Immature natural killer cell (primary cell): ENCODE results near the gene KLHL1. TPM values are rescaled to one million over a fixed set of nuclear protein-coding genes. Genes with fewer than 3 reads are reported as not detected.

Experiments
- DNase-seq, 3 donors: peaks; one replicate each; pipeline ENCODE4 v3.0.0; 2022; ENCODE audit warnings: mixed read lengths in 1 of 3
- H3K27ac Mint-ChIP-seq, 6 donors: one replicate each; pipeline ENCODE4 v1.8.0; 2020; ENCODE audit warnings: mixed read lengths in 6 of 6, mild to moderate bottlenecking in 5 of 6, inconsistent platforms in 4 of 6, moderate library complexity in 3 of 6
- H3K27me3 Mint-ChIP-seq, 3 donors: one replicate each; pipeline ENCODE4 v1.8.0; 2020 to 2021; ENCODE audit warnings: low read depth in 3 of 3, mild to moderate bottlenecking in 3 of 3, mixed read lengths in 3 of 3, moderate library complexity in 3 of 3, inconsistent platforms in 1 of 3
- H3K36me3 Mint-ChIP-seq, 3 donors: one replicate each; pipeline ENCODE4 v1.8.0; 2020; ENCODE audit warnings: mixed read lengths in 3 of 3, inconsistent platforms in 2 of 3, mild to moderate bottlenecking in 2 of 3
- H3K4me1 Mint-ChIP-seq, 2 donors: one replicate each; pipeline ENCODE4 v1.8.0; 2020; ENCODE audit warnings: inconsistent platforms in 2 of 2, mild to moderate bottlenecking in 2 of 2, mixed read lengths in 2 of 2, moderate library complexity in 1 of 2
- H3K4me3 Mint-ChIP-seq, 5 donors: one replicate each; pipeline ENCODE4 v1.8.0; 2020; ENCODE audit warnings: mild to moderate bottlenecking in 5 of 5, mixed read lengths in 5 of 5, inconsistent platforms in 3 of 5, moderate library complexity in 3 of 5
- H3K9me3 Mint-ChIP-seq, 6 donors: one replicate each; pipeline ENCODE4 v1.8.0; 2020; ENCODE audit warnings: mild to moderate bottlenecking in 6 of 6, mixed read lengths in 6 of 6, inconsistent platforms in 4 of 6, moderate library complexity in 3 of 6
- polyA plus RNA-seq, 3 donors: library from polyadenylated mRNA; unstranded; fragments of 300-500 nt; fragmentation: Illumina TruSeq; gene quantifications; one replicate each; pipeline ENCODE4 v1.2.3, GENCODE V29; 2021

Gene KLHL1
- polyA plus RNA-seq, 3 donors from 2014 or later: not detected

- Mint-ChIP-seq H3K9me3 (peaks cover 6 to 30% (median 20%) of the 10 kb centered on the region in 6 donors), H3K36me3 (peaks cover 0 to 2% (median 0%) of the 10 kb centered on the region in 3 donors), H3K27ac (no peak overlapping the region)
Observed at GRCh38 chr13:70080012-70080411, 28.2 kb downstream of the KLHL1 start.

GRCh38 chr13:70054572-70054971, 53.7 kb downstream of the KLHL1 start:
- Mint-ChIP-seq H3K4me3 (no peak overlapping the region), H3K4me1 (no peaks in the 10 kb centered on the region), H3K36me3 (no peaks in the 10 kb centered on the region), H3K27ac (no peak overlapping the region), H3K9me3 (peaks cover 6 to 64% (median 37%) of the 10 kb centered on the region in 6 donors), H3K27me3 (peaks cover 0 to under 1% (median 0%) of the 10 kb centered on the region in 3 donors)
- no peak for DNase-seq

More at GRCh38 chr13:70080012-70080411, 28.2 kb downstream of the KLHL1 start:
- Mint-ChIP-seq H3K4me1 (no peaks in the 10 kb centered on the region), H3K4me3 (no peak overlapping the region), H3K27me3 (peaks cover 0 to 2% (median 0%) of the 10 kb centered on the region in 3 donors)
- no peak for DNase-seq

- Mint-ChIP-seq H3K9me3 (peaks cover 6 to 54% (median 35%) of the 10 kb centered on the region in 6 donors), H3K4me1 (no peaks in the 10 kb centered on the region), H3K36me3 (no peaks in the 10 kb centered on the region), H3K27ac (no peak overlapping the region), H3K4me3 (no peak overlapping the region), H3K27me3 (no peaks in the 10 kb centered on the region)
- DNase-seq: no peak
Observed at GRCh38 chr13:70051531-70051930, 56.7 kb downstream of the KLHL1 start.

GRCh38 chr13:70043685-70044084, 64.6 kb downstream of the KLHL1 start:
- H3K4me3 Mint-ChIP-seq: no peak overlapping the region
- peaks cover 0 to 5% (median 0%) of the 10 kb centered on the region in 3 donors for H3K36me3 Mint-ChIP-seq
- H3K4me1 Mint-ChIP-seq: no peaks in the 10 kb centered on the region
- no peak overlapping the region for H3K27ac Mint-ChIP-seq
- H3K27me3 Mint-ChIP-seq: no peaks in the 10 kb centered on the region
- peaks cover 16 to 46% (median 33%) of the 10 kb centered on the region in 6 donors for H3K9me3 Mint-ChIP-seq
- no peak for DNase-seq

- H3K27me3 Mint-ChIP-seq: no peaks in the 10 kb centered on the region
- H3K9me3 Mint-ChIP-seq: peaks cover 16 to 50% (median 33%) of the 10 kb centered on the region in 6 donors
- H3K4me3 Mint-ChIP-seq: no peak overlapping the region
- H3K36me3 Mint-ChIP-seq: peaks cover 0 to 5% (median 0%) of the 10 kb centered on the region in 3 donors
- H3K27ac Mint-ChIP-seq: no peak overlapping the region
- no peak for DNase-seq
- no peaks in the 10 kb centered on the region for H3K4me1 Mint-ChIP-seq
Observed at GRCh38 chr13:70042193-70042592, 66.1 kb downstream of the KLHL1 start.

- no peak overlapping the region for H3K27ac Mint-ChIP-seq
- no peak for DNase-seq
- no peaks in the 10 kb centered on the region for H3K27me3 Mint-ChIP-seq
- no peak overlapping the region for H3K4me3 Mint-ChIP-seq
- H3K36me3 Mint-ChIP-seq: peaks cover 0 to 4% (median 0%) of the 10 kb centered on the region in 3 donors
- peaks cover 10 to 49% (median 27%) of the 10 kb centered on the region in 6 donors for H3K9me3 Mint-ChIP-seq
- no peaks in the 10 kb centered on the region for H3K4me1 Mint-ChIP-seq
Observed at GRCh38 chr13:70034286-70034685, 74.0 kb downstream of the KLHL1 start.

- Mint-ChIP-seq H3K4me3 (no peak overlapping the region), H3K27ac (no peak overlapping the region), H3K9me3 (peaks cover 12 to 57% (median 33%) of the 10 kb centered on the region in 6 donors)
Observed at GRCh38 chr13:70027551-70027950, 80.7 kb downstream of the KLHL1 start.

GRCh38 chr13:70023516-70023915, 84.7 kb downstream of the KLHL1 start:
- H3K4me1 Mint-ChIP-seq: no peaks in the 10 kb centered on the region
- no peaks in the 10 kb centered on the region for H3K27me3 Mint-ChIP-seq
- H3K36me3 Mint-ChIP-seq: peaks cover 0 to 7% (median 0%) of the 10 kb centered on the region in 3 donors
- no peak overlapping the region for H3K4me3 Mint-ChIP-seq
- H3K27ac Mint-ChIP-seq: no peak overlapping the region
- H3K9me3 Mint-ChIP-seq: peaks cover 18 to 59% (median 33%) of the 10 kb centered on the region in 6 donors
- no peak for DNase-seq

More at GRCh38 chr13:70027551-70027950, 80.7 kb downstream of the KLHL1 start:
- Mint-ChIP-seq H3K4me1 (no peaks in the 10 kb centered on the region), H3K36me3 (peaks cover 0 to 7% (median 0%) of the 10 kb centered on the region in 3 donors), H3K27me3 (no peaks in the 10 kb centered on the region)
- DNase-seq: no peak

GRCh38 chr13:70022646-70023045, 85.6 kb downstream of the KLHL1 start:
- peaks cover 15 to 54% (median 26%) of the 10 kb centered on the region in 6 donors for H3K9me3 Mint-ChIP-seq
- no peak overlapping the region for H3K4me3 Mint-ChIP-seq
- no peaks in the 10 kb centered on the region for H3K27me3 Mint-ChIP-seq
- H3K27ac Mint-ChIP-seq: no peak overlapping the region
- no peaks in the 10 kb centered on the region for H3K4me1 Mint-ChIP-seq
- peaks cover 0 to under 1% (median 0%) of the 10 kb centered on the region in 3 donors for H3K36me3 Mint-ChIP-seq
- DNase-seq: no peak

- DNase-seq: no peak
- no peaks in the 10 kb centered on the region for H3K36me3 Mint-ChIP-seq
- H3K27me3 Mint-ChIP-seq: no peaks in the 10 kb centered on the region
- H3K4me1 Mint-ChIP-seq: no peaks in the 10 kb centered on the region
- H3K27ac Mint-ChIP-seq: no peak overlapping the region
- H3K4me3 Mint-ChIP-seq: no peak overlapping the region
- H3K9me3 Mint-ChIP-seq: peaks cover 14 to 41% (median 28%) of the 10 kb centered on the region in 6 donors
Observed at GRCh38 chr13:70016116-70016515, 92.1 kb downstream of the KLHL1 start.

- H3K27ac Mint-ChIP-seq: no peak overlapping the region
- no peaks in the 10 kb centered on the region for H3K4me1 Mint-ChIP-seq
- no peaks in the 10 kb centered on the region for H3K36me3 Mint-ChIP-seq
- no peaks in the 10 kb centered on the region for H3K27me3 Mint-ChIP-seq
- peaks cover 11 to 41% (median 36%) of the 10 kb centered on the region in 6 donors for H3K9me3 Mint-ChIP-seq
- DNase-seq: no peak
- H3K4me3 Mint-ChIP-seq: no peak overlapping the region
Observed at GRCh38 chr13:70014337-70014736, 93.9 kb downstream of the KLHL1 start.

- no peak for DNase-seq
- no peaks in the 10 kb centered on the region for H3K4me1 Mint-ChIP-seq
- no peak overlapping the region for H3K27ac Mint-ChIP-seq
- H3K36me3 Mint-ChIP-seq: no peaks in the 10 kb centered on the region
- H3K4me3 Mint-ChIP-seq: no peak overlapping the region
- peaks cover 0 to 2% (median 0%) of the 10 kb centered on the region in 3 donors for H3K27me3 Mint-ChIP-seq
- peaks cover 4 to 25% (median 14%) of the 10 kb centered on the region in 6 donors for H3K9me3 Mint-ChIP-seq
Observed at GRCh38 chr13:69999875-70000274, 108.4 kb downstream of the KLHL1 start.

GRCh38 chr13:69997061-69997460, 111.2 kb downstream of the KLHL1 start:
- Mint-ChIP-seq H3K27me3 (peaks cover 0 to 2% (median 0%) of the 10 kb centered on the region in 3 donors), H3K4me1 (no peaks in the 10 kb centered on the region), H3K27ac (no peak overlapping the region), H3K36me3 (no peaks in the 10 kb centered on the region), H3K9me3 (peaks cover 10 to 29% (median 23%) of the 10 kb centered on the region in 6 donors), H3K4me3 (no peak overlapping the region)
- DNase-seq: no peak

GRCh38 chr13:69980799-69981198, 127.5 kb downstream of the KLHL1 start:
- Mint-ChIP-seq H3K4me3 (no peak overlapping the region), H3K27ac (no peak overlapping the region), H3K9me3 (peaks cover 12 to 44% (median 19%) of the 10 kb centered on the region in 6 donors), H3K4me1 (no peaks in the 10 kb centered on the region), H3K27me3 (no peaks in the 10 kb centered on the region), H3K36me3 (no peaks in the 10 kb centered on the region)
- no peak for DNase-seq

- H3K4me3 Mint-ChIP-seq: no peak overlapping the region
- no peaks in the 10 kb centered on the region for H3K4me1 Mint-ChIP-seq
- H3K27ac Mint-ChIP-seq: no peak overlapping the region
- H3K27me3 Mint-ChIP-seq: no peaks in the 10 kb centered on the region
- H3K9me3 Mint-ChIP-seq: peaks cover 4 to 31% (median 12%) of the 10 kb centered on the region in 6 donors
- H3K36me3 Mint-ChIP-seq: no peaks in the 10 kb centered on the region
- DNase-seq: no peak
Observed at GRCh38 chr13:69975496-69975895, 132.8 kb downstream of the KLHL1 start.
